Smooth muscle cell (in vitro differentiated cells): ENCODE measurements around the gene GAPVD1. TPM values are rescaled to one million over a fixed set of nuclear protein-coding genes. Genes with fewer than 3 reads are reported as not detected.

Experiments used
- DNase-seq: peaks from one replicate; lab custom pipeline; 2025; ENCODE audit not compliant: unreplicated experiment; lab: John Stamatoyannopoulos, UW
- H2AFZ ChIP-seq: fragments of 200-600 bp; sonication (generic); 2 replicates; pipeline ENCODE4 v1.6.0; 2016; ENCODE audit warnings: antibody characterized with exemption, low read depth, mild to moderate bottlenecking
- H3F3A ChIP-seq: fragments of 200-600 bp; sonication (generic); 2 replicates; pipeline ENCODE4 v1.6.0; 2017; ENCODE audit warnings: antibody characterized with exemption, low read depth
- H3K27ac ChIP-seq: fragments of 200-600 bp; sonication (generic); 2 replicates; pipeline ENCODE4 v1.5.1; 2016; ENCODE audit warnings: low read depth, mild to moderate bottlenecking
- H3K27me3 ChIP-seq: fragments of 200-600 bp; sonication (generic); 2 replicates; pipeline ENCODE4 v1.6.1; 2016; ENCODE audit warnings: low read depth, mild to moderate bottlenecking
- H3K36me3 ChIP-seq: fragments of 200-600 bp; sonication (generic); 2 replicates; pipeline ENCODE4 v1.5.1; 2016; ENCODE audit warnings: low read depth
- H3K4me1 ChIP-seq: fragments of 200-600 bp; sonication (generic); 2 replicates; pipeline ENCODE4 v1.5.1; 2016; ENCODE audit warnings: low read depth
- H3K4me2 ChIP-seq: fragments of 200-600 bp; sonication (generic); 2 replicates; pipeline ENCODE4 v1.6.0; 2016; ENCODE audit warnings: mild to moderate bottlenecking
- H3K4me3 ChIP-seq: fragments of 200-600 bp; sonication (generic); 2 replicates; pipeline ENCODE4 v1.5.1; 2016; ENCODE audit warnings: mild to moderate bottlenecking
- H3K79me2 ChIP-seq: fragments of 200-600 bp; sonication (generic); 2 replicates; pipeline ENCODE4 v1.6.0; 2016; ENCODE audit warnings: low read depth, mild to moderate bottlenecking
- H3K9ac ChIP-seq: fragments of 200-600 bp; sonication (generic); 2 replicates; pipeline ENCODE4 v1.6.0; 2016; ENCODE audit warnings: low read depth
- H3K9me3 ChIP-seq: fragments of 200-600 bp; sonication (generic); replicated peaks from 2 replicates; pipeline ENCODE4 v1.5.1; 2016; ENCODE audit warnings: low read depth
- H4K20me1 ChIP-seq: fragments of 200-600 bp; sonication (generic); 2 replicates; pipeline ENCODE4 v1.6.0; 2016; ENCODE audit warnings: low read depth
- WGBS: methylation state at CpG from one replicate; pipeline ENCODE4 v1.1.7; 2016; ENCODE audit warnings: low lambda C conversion rate; 5-methylcytosine and 5-hydroxymethylcytosine counted together
- polyA plus RNA-seq: library from polyadenylated mRNA; unstranded; fragments of >200 nt; fragmentation: Nextera tagmentation; extraction: Ambion mirVana; gene quantifications from 2 replicates; pipeline ENCODE4 v1.2.1, GENCODE V29; 2016
- small RNA-seq: library from RNA; depleted of rRNA; stranded (forward); fragments of <200 nt; gene quantifications from one replicate; pipeline ENCODE3, GENCODE V24; 2014
- total RNA-seq: library from RNA; depleted of rRNA; stranded (reverse); fragments of >200 nt; gene quantifications from 2 replicates; pipeline ENCODE4 v1.2.3, GENCODE V29; 2014
- TF ChIP-seq, protein P1 (sequence below): fragments of 200-600 bp; sonication (generic); IDR thresholded peaks from 2 replicates; pipeline ENCODE4 v1.5.1; 2017; ENCODE audit warnings: borderline replicate concordance, mild to moderate bottlenecking, antibody characterized with exemption; ENCODE audit not compliant: insufficient read depth, poor library complexity, severe bottlenecking

Gene GAPVD1
- total and polyA plus RNA-seq, 2 experiments from 2014 or later: 22.3 to 56.4 TPM

DNA sequence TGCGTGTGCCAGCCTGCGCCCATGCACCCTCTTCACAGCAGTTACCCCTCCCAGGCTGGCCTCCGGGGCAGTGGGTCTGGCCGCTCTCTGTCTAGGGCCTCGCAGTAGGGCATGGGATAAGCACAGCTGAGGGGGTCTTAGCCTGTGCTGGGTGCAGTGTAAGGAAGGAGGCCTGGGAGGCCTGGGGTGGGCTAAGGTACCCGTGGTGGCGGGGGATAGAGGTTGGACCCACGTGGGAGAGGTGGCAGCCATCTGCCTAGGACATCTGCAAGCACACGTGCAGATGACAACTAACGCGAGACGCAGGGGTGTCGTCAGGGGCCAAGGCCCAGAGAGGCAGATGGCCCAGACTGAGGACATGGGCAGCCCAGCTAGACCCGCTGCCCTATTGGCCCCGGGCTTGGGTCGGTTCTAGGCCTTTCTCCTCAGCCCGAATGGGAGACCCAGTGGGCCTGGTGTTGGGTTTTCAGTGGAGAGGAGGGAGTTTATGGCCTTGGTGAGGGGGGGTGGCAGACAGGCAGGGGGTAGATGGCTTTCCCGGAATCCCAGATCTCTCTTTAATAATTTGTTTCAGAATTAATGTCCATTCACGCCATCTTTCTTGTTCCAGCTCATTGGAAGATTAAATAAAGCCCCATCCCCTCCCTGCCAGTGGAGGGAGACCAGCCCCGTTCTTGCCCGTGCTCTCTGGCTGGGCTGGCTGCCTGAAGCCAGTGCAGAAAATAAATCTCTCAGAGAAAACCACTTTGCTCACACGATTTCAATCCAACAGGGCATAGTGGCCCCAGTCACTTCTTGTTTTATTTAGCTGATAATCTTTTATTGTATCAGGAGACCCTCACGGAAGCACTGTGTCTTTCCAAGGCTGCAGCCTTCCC is 154.2 kb downstream of the GAPVD1 start:
- Histone ChIP-seq H3K4me1 (no peaks in the 10 kb centered on the region), H3K27ac (no peak overlapping the region), H3K9ac (no peak overlapping the region), H3K4me3 (no peak overlapping the region), H3K36me3 (no peaks in the 10 kb centered on the region), H3F3A (no peaks in the 10 kb centered on the region), H3K27me3 (no peaks in the 10 kb centered on the region), H3K4me2 (no peak overlapping the region), H4K20me1 (no peaks in the 10 kb centered on the region), H3K79me2 (no peaks in the 10 kb centered on the region), H3K9me3 (no peaks in the 10 kb centered on the region), H2AFZ (no peak overlapping the region)
- TF ChIP-seq, protein P1, sequence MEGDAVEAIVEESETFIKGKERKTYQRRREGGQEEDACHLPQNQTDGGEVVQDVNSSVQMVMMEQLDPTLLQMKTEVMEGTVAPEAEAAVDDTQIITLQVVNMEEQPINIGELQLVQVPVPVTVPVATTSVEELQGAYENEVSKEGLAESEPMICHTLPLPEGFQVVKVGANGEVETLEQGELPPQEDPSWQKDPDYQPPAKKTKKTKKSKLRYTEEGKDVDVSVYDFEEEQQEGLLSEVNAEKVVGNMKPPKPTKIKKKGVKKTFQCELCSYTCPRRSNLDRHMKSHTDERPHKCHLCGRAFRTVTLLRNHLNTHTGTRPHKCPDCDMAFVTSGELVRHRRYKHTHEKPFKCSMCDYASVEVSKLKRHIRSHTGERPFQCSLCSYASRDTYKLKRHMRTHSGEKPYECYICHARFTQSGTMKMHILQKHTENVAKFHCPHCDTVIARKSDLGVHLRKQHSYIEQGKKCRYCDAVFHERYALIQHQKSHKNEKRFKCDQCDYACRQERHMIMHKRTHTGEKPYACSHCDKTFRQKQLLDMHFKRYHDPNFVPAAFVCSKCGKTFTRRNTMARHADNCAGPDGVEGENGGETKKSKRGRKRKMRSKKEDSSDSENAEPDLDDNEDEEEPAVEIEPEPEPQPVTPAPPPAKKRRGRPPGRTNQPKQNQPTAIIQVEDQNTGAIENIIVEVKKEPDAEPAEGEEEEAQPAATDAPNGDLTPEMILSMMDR: no peak
- WGBS: 86% methylated on average over 23 of the region's 23 CpGs
- DNase-seq: no peak

DNA sequence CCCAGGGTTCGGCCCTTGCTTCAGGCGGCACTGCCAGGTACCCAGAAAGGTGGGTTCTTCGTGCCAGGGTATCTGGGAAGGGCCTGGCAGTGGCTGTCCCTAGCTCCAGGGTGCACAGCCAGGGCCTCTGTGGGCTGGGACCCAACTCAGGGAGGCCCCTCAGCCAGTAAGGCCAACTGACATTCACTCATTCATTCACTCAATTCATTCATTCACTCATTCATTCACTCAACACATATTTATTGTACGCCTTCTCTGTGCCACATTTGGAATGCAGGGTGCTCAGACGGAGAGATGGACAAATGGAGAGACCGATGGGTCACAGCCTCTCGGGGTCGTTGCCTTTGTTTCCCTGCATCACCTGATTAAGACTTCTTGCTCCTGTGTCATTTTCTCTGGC is 154.9 kb downstream of the GAPVD1 start:
- H4K20me1 ChIP-seq: no peaks in the 10 kb centered on the region
- H3K9ac ChIP-seq: no peak overlapping the region
- H3K4me3 ChIP-seq: no peak overlapping the region
- H3F3A ChIP-seq: no peaks in the 10 kb centered on the region
- 98% methylated on average over 8 of the region's 8 CpGs for WGBS
- TF ChIP-seq, protein P1: no peak
- H3K9me3 ChIP-seq: no peaks in the 10 kb centered on the region
- H3K27me3 ChIP-seq: no peaks in the 10 kb centered on the region
- no peaks in the 10 kb centered on the region for H3K79me2 ChIP-seq
- H3K27ac ChIP-seq: no peak overlapping the region
- no peaks in the 10 kb centered on the region for H3K4me1 ChIP-seq
- no peak overlapping the region for H2AFZ ChIP-seq
- H3K4me2 ChIP-seq: no peak overlapping the region
- H3K36me3 ChIP-seq: no peaks in the 10 kb centered on the region
- DNase-seq: no peak

Small RNAs within 50 kb of the gene (small RNA-seq; reads per million reads assigned to genes)
- gene AL354710.1 (not detected), gene RNU6-1020P (not detected)

Other genes starting within 250 kb of the GAPVD1 start
- gene SCAI, start 118.3 kb upstream of the GAPVD1 start, total RNA-seq: 8.4 and 16.6 TPM in 2 replicates
- 0.81 and 1.9 TPM in 2 replicates for gene SCAI, start 118.3 kb upstream of the GAPVD1 start, polyA plus RNA-seq
- 31.2 and 34.2 TPM in 2 replicates for gene PPP6C, start 72.0 kb upstream of the GAPVD1 start, total RNA-seq
- 21.6 and 25.2 TPM in 2 replicates for gene PPP6C, start 72.0 kb upstream of the GAPVD1 start, polyA plus RNA-seq
- 19.3 and 20.9 TPM in 2 replicates for gene RABEPK, start 61.3 kb upstream of the GAPVD1 start, total RNA-seq
- 33.7 and 42.9 TPM in 2 replicates for gene RABEPK, start 61.3 kb upstream of the GAPVD1 start, polyA plus RNA-seq
- 168 and 180 TPM in 2 replicates for gene HSPA5, start 20.5 kb upstream of the GAPVD1 start, total RNA-seq
- 513 and 605 TPM in 2 replicates for gene HSPA5, start 20.5 kb upstream of the GAPVD1 start, polyA plus RNA-seq